Measurements from ENCODE around the gene SND1. TPM values are rescaled to one million over a fixed set of nuclear protein-coding genes. Genes with fewer than 3 reads are reported as not detected.

SND1 gene
- total RNA-seq, 6 experiments from 2014 or later: 77.5 to 150 (median 126) TPM

DNA sequence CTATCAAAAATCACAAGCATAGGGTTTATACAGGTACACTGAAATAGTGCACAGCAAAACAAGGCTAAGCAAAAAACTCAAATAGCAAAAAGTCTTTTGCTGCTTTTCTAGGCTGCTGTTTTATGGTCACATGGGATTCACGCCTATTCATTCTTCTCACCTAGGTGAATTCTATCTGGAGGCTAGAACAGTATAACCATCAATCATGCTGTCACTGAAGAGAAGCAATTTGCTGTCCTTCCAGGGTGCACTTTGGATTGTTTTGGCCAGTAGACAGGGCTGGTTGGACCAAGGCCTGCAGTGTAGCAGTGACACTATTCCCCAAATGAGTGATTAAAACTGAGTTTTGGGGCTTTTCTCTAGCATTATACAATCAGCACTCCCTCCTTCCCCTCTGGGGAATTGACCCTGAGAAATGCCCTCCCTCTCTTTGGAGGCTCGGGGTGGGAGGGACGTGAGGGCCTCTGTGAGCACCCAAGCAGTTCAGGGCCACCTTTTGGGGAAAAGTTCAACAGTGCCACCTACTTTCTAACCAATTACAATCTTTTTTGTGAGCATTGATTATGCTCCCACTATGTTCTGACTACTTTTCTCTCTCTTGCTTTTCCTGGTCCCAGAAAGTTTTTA, 16.2 kb upstream of the SND1 start:
- DNase-seq: no peak
- 75% methylated on average over 1 of the region's 3 CpGs for WGBS (ENCODE audit: insufficient coverage, low coverage, low lambda C conversion rate, missing lambda C conversion rate)
- Histone ChIP-seq H3K4me3 (no peak overlapping the region), H3K4me1 (peaks cover 0 to 7% (median 0%) of the 10 kb centered on the region in 4 donors), H3K27ac (peak overlapping the region in 1 of 3 donors; percentile 12), H3K36me3 (no peaks in the 10 kb centered on the region), H3K9me3 (no peaks in the 10 kb centered on the region), H3K27me3 (no peaks in the 10 kb centered on the region)
- intact Hi-C loops (cut with DNase I): no loop called here
- ATAC-seq: peak; percentile 20 to 94 (median 46)
- TF ChIP-seq, protein P1, sequence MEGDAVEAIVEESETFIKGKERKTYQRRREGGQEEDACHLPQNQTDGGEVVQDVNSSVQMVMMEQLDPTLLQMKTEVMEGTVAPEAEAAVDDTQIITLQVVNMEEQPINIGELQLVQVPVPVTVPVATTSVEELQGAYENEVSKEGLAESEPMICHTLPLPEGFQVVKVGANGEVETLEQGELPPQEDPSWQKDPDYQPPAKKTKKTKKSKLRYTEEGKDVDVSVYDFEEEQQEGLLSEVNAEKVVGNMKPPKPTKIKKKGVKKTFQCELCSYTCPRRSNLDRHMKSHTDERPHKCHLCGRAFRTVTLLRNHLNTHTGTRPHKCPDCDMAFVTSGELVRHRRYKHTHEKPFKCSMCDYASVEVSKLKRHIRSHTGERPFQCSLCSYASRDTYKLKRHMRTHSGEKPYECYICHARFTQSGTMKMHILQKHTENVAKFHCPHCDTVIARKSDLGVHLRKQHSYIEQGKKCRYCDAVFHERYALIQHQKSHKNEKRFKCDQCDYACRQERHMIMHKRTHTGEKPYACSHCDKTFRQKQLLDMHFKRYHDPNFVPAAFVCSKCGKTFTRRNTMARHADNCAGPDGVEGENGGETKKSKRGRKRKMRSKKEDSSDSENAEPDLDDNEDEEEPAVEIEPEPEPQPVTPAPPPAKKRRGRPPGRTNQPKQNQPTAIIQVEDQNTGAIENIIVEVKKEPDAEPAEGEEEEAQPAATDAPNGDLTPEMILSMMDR (IDR thresholded peaks at IDR 0.05): no peak
- no peak for TF ChIP-seq POLR2A (IDR thresholded peaks at IDR 0.05)

- H3K36me3 ChIP-seq: no peaks in the 10 kb centered on the region
- no peak overlapping the region for H3K27ac ChIP-seq
- no peaks in the 10 kb centered on the region for H3K27me3 ChIP-seq
- DNase-seq (no peak), ATAC-seq (no peak)
- H3K4me1 ChIP-seq: peaks cover 0 to 7% (median 0%) of the 10 kb centered on the region in 4 donors
- intact Hi-C loops (cut with DNase I): no loop called here
- H3K4me3 ChIP-seq: no peak overlapping the region
- TF ChIP-seq POLR2A (IDR thresholded peaks at IDR 0.05): no peak
- H3K9me3 ChIP-seq: no peaks in the 10 kb centered on the region
Measured at GRCh38 chr7:127638197-127638596, 13.8 kb upstream of the SND1 start.

DNA sequence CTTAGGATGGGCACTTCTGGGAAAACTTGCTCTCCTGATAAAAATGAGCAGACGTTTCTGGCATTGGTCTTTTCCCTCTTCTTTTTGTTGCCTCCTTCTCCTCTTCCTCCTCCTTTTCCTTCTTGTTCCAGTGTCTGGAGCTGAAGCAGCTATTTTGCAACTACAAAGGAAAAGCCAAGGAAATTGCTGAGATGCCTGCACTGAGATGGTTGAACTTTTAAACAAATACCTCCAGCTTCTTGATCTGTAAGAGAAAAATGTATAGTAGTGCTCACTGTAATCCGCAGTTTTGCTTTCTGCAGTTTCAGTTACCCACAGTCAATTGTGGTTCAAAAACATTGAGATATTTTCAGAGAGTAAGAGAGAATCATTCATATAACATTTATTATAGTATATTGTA, 7.5 kb upstream of the SND1 start:
- H3K36me3 ChIP-seq: no peaks in the 10 kb centered on the region
- no peak overlapping the region for H3K27ac ChIP-seq
- intact Hi-C loops (cut with DNase I): no loop called here
- H3K4me3 ChIP-seq: no peak overlapping the region
- no peaks in the 10 kb centered on the region for H3K27me3 ChIP-seq
- ATAC-seq: no peak
- DNase-seq: no peak
- no peaks in the 10 kb centered on the region for H3K9me3 ChIP-seq
- 56% methylated on average over 2 of the region's 2 CpGs for WGBS (ENCODE audit: insufficient coverage, low coverage, low lambda C conversion rate, missing lambda C conversion rate)
- TF ChIP-seq POLR2A (IDR thresholded peaks at IDR 0.05): no peak
- TF ChIP-seq, protein P1 (IDR thresholded peaks at IDR 0.05): no peak
- H3K4me1 ChIP-seq: no peaks in the 10 kb centered on the region

DNA sequence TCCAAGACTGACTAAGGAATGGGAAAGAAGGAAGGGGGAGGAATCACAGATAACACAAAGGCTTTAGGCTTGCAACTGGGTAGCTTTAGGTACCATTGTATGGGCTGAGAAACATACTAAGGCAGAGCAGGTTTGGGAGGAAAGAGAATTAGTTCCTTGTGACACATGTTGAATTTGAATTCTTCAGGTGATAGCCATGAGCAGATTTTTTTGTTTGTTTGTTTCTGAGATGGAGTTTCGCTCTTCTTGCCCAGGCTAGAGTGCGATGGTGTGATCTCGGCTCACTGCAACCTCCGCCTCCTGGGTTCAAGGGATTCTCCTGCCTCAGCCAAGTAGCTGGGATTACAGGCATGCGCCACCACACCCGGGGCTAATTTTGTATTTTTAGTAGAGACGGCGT, 4.4 kb upstream of the SND1 start:
- no peak for TF ChIP-seq POLR2A (IDR thresholded peaks at IDR 0.05)
- TF ChIP-seq, protein P1 (IDR thresholded peaks at IDR 0.05): no peak
- intact Hi-C loops (cut with DNase I): no loop called here
- no peaks in the 10 kb centered on the region for H3K36me3 ChIP-seq
- ATAC-seq: no peak
- H3K27me3 ChIP-seq: no peaks in the 10 kb centered on the region
- no peak overlapping the region for H3K27ac ChIP-seq
- H3K9me3 ChIP-seq: no peaks in the 10 kb centered on the region
- H3K4me1 ChIP-seq: no peaks in the 10 kb centered on the region
- no peak overlapping the region for H3K4me3 ChIP-seq
- WGBS (ENCODE audit: insufficient coverage, low coverage, low lambda C conversion rate, missing lambda C conversion rate): 81% methylated on average over 2 of the region's 8 CpGs
- no peak for DNase-seq

- TF ChIP-seq POLR2A (IDR thresholded peaks at IDR 0.05): no peak
- TF ChIP-seq, protein P1 (IDR thresholded peaks at IDR 0.05): no peak
- ATAC-seq (no peak), DNase-seq (no peak)
- Histone ChIP-seq H3K4me3 (no peak overlapping the region), H3K36me3 (no peaks in the 10 kb centered on the region), H3K27me3 (no peaks in the 10 kb centered on the region), H3K27ac (no peak overlapping the region), H3K4me1 (peaks cover 0 to 10% (median 5%) of the 10 kb centered on the region in 4 donors), H3K9me3 (no peaks in the 10 kb centered on the region)
- 86% methylated on average over 2 of the region's 2 CpGs for WGBS (ENCODE audit: insufficient coverage, low coverage, low lambda C conversion rate, missing lambda C conversion rate)
- intact Hi-C loops (cut with DNase I): no loop called here
Measured at GRCh38 chr7:127648986-127649385, 3.0 kb upstream of the SND1 start.

All from right lobe of liver (tissue), 6 donors.